HL-60 (cell line): ENCODE measurements around the gene KCNIP2.

Experiments
- DNase-seq, 2 experiments: peaks; one replicate each; pipeline ENCODE4 v3.0.0-alpha.2; 2010 to 2020; ENCODE audit warnings: low read depth in 1 of 2, low spot score in 1 of 2
- H3K27ac ChIP-seq: fragments of 250-450 bp; sonication (Bioruptor Pico); replicated peaks from 2 replicates; pipeline ENCODE4 v1.5.1; 2020; ENCODE audit warnings: mild to moderate bottlenecking, moderate library complexity
- H3K27me3 ChIP-seq: fragments of 250-450 bp; sonication (Bioruptor Pico); 2 replicates; pipeline ENCODE4 v1.5.1; 2021; ENCODE audit warnings: mild to moderate bottlenecking, moderate library complexity; ENCODE audit not compliant: insufficient read depth, poor library complexity, severe bottlenecking
- H3K4me3 ChIP-seq: replicated peaks from 2 replicates; pipeline ENCODE4 v1.5.1; 2011; ENCODE audit warnings: mild to moderate bottlenecking, control low read depth, low read length; ENCODE audit not compliant: insufficient read depth
- CTCF ChIP-seq: IDR thresholded peaks from one replicate; pipeline ENCODE4 v1.5.1; 2011; ENCODE audit warnings: low read length, control low read depth, inconsistent platforms; ENCODE audit not compliant: insufficient read depth
- GABPA ChIP-seq: IDR thresholded peaks from 2 replicates; pipeline ENCODE4 v1.6.1; 2012; ENCODE audit warnings: low read depth
- POLR2AphosphoS5 ChIP-seq: IDR thresholded peaks from 2 replicates; pipeline ENCODE4 v1.6.1; 2012; ENCODE audit warnings: low read depth
- REST ChIP-seq: IDR thresholded peaks from 2 replicates; pipeline ENCODE4 v1.6.1; 2012; ENCODE audit warnings: low read depth; ENCODE audit not compliant: insufficient replicate concordance
- SPI1 ChIP-seq: IDR thresholded peaks from 2 replicates; pipeline ENCODE4 v1.6.1; 2012; ENCODE audit warnings: low read depth, mild to moderate bottlenecking, borderline replicate concordance

The KCNIP2 gene

GRCh38 chr10:101848894-101849351 lies 5.3 kb upstream of the KCNIP2 start:
- DNase-seq, result peak; percentile 65 to 91
- peak overlapping the region; percentile 76 for H3K27ac ChIP-seq
- TF ChIP-seq SPI1 (peak; percentile 79; the same call in 1 of the 2 replicates), REST (no peak), POLR2AphosphoS5 (0 out of 2 replicates have a peak, but pooled peaks have one; percentile 34)
- no peak overlapping the region for H3K4me3 ChIP-seq
- H3K27me3 ChIP-seq, result no peaks in the 10 kb centered on the region

GRCh38 chr10:101848408-101848807 lies 4.8 kb upstream of the KCNIP2 start:
- TF ChIP-seq GABPA (no peak; the same call in 1 of the 2 replicates), SPI1 (peak; percentile 63)
- DNase-seq, result peak in 1 of 2 experiments; percentile 60
- Histone ChIP-seq H3K4me3 (no peak overlapping the region), H3K27ac (peak overlapping the region; percentile 76), H3K27me3 (no peaks in the 10 kb centered on the region)

GRCh38 chr10:101845893-101846292 lies 2.3 kb upstream of the KCNIP2 start:
- TF ChIP-seq REST (no peak), CTCF (no peak), SPI1 (no peak), POLR2AphosphoS5 (no peak), GABPA (no peak)

GRCh38 chr10:101841826-101842225 lies 1.8 kb downstream of the KCNIP2 start:
- TF ChIP-seq POLR2AphosphoS5 (no peak), CTCF (no peak), GABPA (no peak), SPI1 (no peak), REST (no peak)
- H3K4me3 ChIP-seq, result no peak overlapping the region
- no peaks in the 10 kb centered on the region for H3K27me3 ChIP-seq
- H3K27ac ChIP-seq, result no peak overlapping the region
- DNase-seq, result no peak

More at GRCh38 chr10:101845893-101846292, 2.3 kb upstream of the KCNIP2 start:
- DNase-seq, result no peak
- no peak overlapping the region for H3K4me3 ChIP-seq
- H3K27ac ChIP-seq, result no peak overlapping the region
- H3K27me3 ChIP-seq, result no peaks in the 10 kb centered on the region
